Effector memory CD4-positive, alpha-beta T cell (primary cell): Measurements from ENCODE around the gene SNHG17.
"Not testable (repeated sequence)": the region's sequence is repeated elsewhere in the genome, so short reads cannot be mapped to it uniquely, and the experiment has no call there.

Experiments
- DNase-seq, 3 donors: peaks; one replicate each; pipeline ENCODE4 v3.0.0-alpha.2; 2020
- H3K27ac ChIP-seq: 2 replicates; pipeline ENCODE4 v1.7.0; 2013; ENCODE audit warnings: mild to moderate bottlenecking, low read length, moderate library complexity; ENCODE audit not compliant: insufficient read depth, poor library complexity, severe bottlenecking
- H3K27me3 ChIP-seq: replicated peaks from 2 replicates; pipeline ENCODE4 v1.7.0; 2013; ENCODE audit warnings: mild to moderate bottlenecking, low read length; ENCODE audit not compliant: insufficient read depth, control insufficient read depth, poor library complexity, severe bottlenecking
- H3K36me3 ChIP-seq: 2 replicates; pipeline ENCODE4 v1.7.0; 2013; ENCODE audit warnings: mild to moderate bottlenecking, low read length, moderate library complexity; ENCODE audit not compliant: control insufficient read depth, insufficient read depth
- H3K4me1 ChIP-seq: 2 replicates; pipeline ENCODE4 v1.7.0; 2013; ENCODE audit warnings: low read length, mild to moderate bottlenecking; ENCODE audit not compliant: control insufficient read depth, insufficient read depth, poor library complexity, severe bottlenecking
- H3K4me3 ChIP-seq: 2 replicates; pipeline ENCODE4 v1.7.0; 2013; ENCODE audit warnings: low read length, low read depth, mild to moderate bottlenecking; ENCODE audit not compliant: insufficient read depth, poor library complexity, severe bottlenecking
- H3K9me3 ChIP-seq: 2 replicates; pipeline ENCODE4 v1.7.0; 2013; ENCODE audit warnings: mild to moderate bottlenecking, low read length, moderate library complexity; ENCODE audit not compliant: control insufficient read depth

SNHG17 gene

GRCh38 chr20:38377838-38378237, 57.3 kb downstream of the SNHG17 start:
- not testable (repeated sequence) for H3K9me3 ChIP-seq, H3K4me1 ChIP-seq, H3K36me3 ChIP-seq, H3K4me3 ChIP-seq, H3K27me3 ChIP-seq, H3K27ac ChIP-seq, DNase-seq

GRCh38 chr20:38377039-38377685, 58.0 kb downstream of the SNHG17 start:
- no peak overlapping the region for H3K27ac ChIP-seq
- DNase-seq = no peak
- H3K9me3 ChIP-seq = no peaks in the 10 kb centered on the region
- no peaks in the 10 kb centered on the region for H3K4me1 ChIP-seq
- no peaks in the 10 kb centered on the region for H3K36me3 ChIP-seq
- no peak overlapping the region for H3K4me3 ChIP-seq
- H3K27me3 ChIP-seq = no peaks in the 10 kb centered on the region

GRCh38 chr20:38373898-38374297, 61.2 kb downstream of the SNHG17 start:
- no peaks in the 10 kb centered on the region for H3K36me3 ChIP-seq
- no peaks in the 10 kb centered on the region for H3K27me3 ChIP-seq
- no peak for DNase-seq
- no peak overlapping the region for H3K4me3 ChIP-seq
- no peak overlapping the region for H3K27ac ChIP-seq
- H3K9me3 ChIP-seq = no peaks in the 10 kb centered on the region
- H3K4me1 ChIP-seq = no peaks in the 10 kb centered on the region

GRCh38 chr20:38373231-38373867, 61.8 kb downstream of the SNHG17 start:
- no peak for DNase-seq
- H3K27me3 ChIP-seq = no peaks in the 10 kb centered on the region
- H3K9me3 ChIP-seq = no peaks in the 10 kb centered on the region
- H3K27ac ChIP-seq = no peak overlapping the region
- no peak overlapping the region for H3K4me3 ChIP-seq
- H3K36me3 ChIP-seq = no peaks in the 10 kb centered on the region
- no peaks in the 10 kb centered on the region for H3K4me1 ChIP-seq

DNA sequence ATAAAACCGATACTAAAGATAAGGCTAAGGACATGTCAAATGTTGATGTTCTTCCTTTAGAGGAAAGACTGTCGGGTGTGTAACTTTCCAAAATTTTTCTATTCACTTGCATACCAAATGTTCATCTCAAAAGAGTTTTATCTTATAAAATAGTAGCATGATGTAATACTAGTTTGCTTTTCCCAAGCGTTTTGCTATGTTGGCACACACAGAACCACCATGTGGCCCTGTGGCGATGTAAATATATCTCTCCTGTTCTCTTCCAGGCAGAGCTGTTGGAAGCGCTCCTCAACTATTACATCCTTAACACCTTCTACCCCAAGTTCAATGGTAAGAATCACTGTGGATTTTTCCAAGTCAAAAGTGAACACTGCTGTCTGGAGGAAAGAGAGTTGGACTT, 62.3 kb downstream of the SNHG17 start:
- no peak for DNase-seq
- no peaks in the 10 kb centered on the region for H3K27me3 ChIP-seq

More for the DNA sequence above, 62.3 kb downstream of the SNHG17 start:
- no peaks in the 10 kb centered on the region for H3K9me3 ChIP-seq
- H3K4me1 ChIP-seq = no peaks in the 10 kb centered on the region
- no peak overlapping the region for H3K4me3 ChIP-seq
- H3K36me3 ChIP-seq = no peaks in the 10 kb centered on the region
- H3K27ac ChIP-seq = no peak overlapping the region
